ENCODE data around the gene DLK2.

Gene DLK2

DNA sequence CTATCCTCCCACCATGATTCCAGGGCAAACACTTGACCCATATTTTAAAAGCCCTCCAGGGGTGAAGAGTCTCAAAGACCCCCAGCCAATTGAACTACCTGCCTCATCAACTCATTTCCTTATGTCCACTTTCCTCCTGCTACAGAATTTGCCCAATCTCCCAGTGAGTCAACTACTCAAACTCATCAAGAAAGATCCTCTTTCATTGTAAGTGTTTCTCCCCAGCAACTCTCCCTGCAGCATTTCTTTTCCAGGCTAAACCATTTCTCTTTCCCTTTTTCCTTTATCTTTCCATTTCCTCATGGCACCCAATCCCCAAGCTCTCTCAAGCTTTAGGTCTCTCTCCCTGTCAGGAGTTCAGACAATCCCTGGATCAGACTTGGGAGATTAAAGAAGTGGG lies 1.5 kb downstream of the DLK2 start:
- no peak for DNase-seq (ENCODE audit: low read depth)

DNA sequence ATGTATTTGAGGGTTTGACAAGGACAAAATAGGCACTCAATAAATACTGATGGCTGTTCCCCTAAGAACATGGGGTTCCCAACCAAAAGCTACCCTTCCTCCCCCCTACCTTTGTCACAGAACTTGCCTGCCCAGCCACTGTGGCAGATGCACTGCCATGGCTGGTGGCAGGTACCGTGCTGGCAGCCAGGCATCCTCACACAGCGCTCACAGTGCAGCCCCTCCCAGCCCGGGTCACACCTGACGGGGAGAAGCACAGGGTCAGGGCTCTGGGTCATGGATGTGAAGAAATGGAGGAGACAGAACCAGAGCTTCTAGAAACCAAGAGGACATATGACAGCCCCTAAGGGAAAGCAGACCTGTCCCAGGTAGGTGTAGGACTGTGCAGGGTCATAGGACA lies 2.5 kb downstream of the DLK2 start:
- no peak for DNase-seq (ENCODE audit: low read depth)

DNA sequence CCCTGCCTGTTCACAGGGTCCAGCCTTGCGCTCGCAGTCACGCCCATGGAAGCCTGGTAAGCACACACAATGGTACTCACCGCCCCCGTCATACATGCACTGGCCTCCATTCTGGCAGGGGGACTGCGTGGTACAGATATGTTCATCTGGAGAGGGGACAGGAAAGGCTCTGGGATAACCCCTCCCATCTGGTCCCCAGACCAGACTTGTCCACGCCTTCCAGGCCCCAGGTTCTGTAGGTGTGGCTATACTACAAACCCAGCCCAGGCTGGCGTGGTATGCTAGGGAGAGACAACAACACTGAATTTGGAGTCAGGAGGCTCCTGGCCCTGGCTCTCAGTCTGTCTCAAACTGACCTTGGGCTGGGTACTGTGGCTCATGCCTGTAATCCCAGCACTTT lies 3.4 kb downstream of the DLK2 start:
- DNase-seq (ENCODE audit: low read depth): no peak

DNA sequence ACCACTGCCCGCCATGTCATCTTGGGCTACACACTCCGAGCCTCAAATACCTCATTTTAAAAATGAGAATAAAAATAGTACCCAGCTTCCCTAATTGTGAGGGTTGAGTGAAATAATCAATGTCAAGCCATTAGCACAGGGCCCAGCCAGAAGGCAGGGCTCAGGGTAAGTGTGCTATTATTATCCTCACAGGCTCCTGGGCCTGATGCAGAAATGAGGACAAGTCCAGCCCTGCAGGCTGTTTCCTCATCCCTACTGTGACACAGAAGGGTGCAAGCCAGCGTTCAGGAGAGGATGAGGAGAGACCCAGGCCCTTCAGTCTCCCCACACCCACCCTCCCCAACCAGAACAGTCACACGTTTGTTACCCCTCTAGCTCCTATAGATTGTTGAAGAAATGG lies 4.0 kb downstream of the DLK2 start:
- no peak for DNase-seq (ENCODE audit: low read depth)

DNA sequence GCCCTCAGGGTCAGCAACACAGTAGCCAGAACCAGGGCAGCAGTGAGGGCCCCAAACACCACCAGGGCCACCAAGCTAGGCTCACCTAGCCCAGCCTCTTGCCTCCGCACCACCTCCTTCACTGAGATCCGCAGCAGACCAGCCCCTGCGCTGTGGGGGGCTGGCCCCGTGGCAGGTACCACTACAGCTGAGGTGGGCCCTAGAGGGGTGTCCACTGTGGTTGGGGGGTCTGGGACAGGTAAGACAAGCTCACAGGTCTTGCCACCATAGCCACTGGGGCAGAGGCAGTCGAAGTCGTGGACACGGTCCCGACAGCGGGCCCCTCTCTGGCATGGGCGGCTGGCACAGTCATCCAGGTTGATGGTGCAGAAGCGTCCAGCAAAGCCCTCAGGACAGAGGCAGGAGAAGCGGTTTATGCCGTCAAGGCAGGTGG lies 4.6 kb downstream of the DLK2 start:
- no peak for DNase-seq (ENCODE audit: low read depth)

DNA sequence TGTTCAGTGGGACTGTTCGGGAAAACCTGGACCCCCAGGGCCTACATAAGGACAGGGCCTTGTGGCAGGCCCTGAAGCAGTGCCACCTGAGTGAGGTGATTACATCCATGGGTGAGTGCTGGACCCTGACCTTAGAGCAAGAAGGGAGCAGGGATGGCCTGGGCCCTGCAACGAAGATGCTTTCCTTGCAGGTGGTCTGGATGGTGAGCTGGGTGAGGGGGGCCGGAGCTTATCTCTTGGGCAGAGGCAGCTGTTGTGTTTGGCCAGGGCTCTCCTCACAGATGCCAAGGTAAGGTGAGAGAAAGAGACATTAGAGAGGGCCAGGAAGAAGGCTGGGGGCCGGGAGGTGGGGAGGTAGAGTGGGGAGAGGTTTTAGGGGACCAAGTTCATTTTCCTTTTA lies 6.4 kb downstream of the DLK2 start:
- DNase-seq (ENCODE audit: low read depth): no peak

DNA sequence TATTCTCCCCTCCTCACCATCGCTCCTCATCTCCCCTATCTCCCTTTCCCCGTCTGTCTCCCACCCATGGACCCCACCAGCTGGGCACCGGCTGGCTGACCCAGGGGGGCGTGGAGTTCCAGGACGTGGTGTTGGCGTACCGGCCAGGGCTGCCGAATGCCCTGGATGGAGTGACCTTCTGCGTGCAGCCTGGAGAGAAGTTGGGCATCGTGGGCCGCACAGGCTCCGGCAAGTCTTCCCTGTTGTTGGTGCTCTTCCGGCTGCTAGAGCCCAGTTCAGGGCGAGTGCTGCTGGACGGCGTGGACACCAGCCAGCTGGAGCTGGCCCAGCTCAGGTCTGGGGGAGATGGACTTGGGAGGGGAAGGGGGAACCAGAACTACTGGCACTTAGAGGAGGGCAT lies 7.7 kb downstream of the DLK2 start:
- no peak for DNase-seq (ENCODE audit: low read depth)

DNA sequence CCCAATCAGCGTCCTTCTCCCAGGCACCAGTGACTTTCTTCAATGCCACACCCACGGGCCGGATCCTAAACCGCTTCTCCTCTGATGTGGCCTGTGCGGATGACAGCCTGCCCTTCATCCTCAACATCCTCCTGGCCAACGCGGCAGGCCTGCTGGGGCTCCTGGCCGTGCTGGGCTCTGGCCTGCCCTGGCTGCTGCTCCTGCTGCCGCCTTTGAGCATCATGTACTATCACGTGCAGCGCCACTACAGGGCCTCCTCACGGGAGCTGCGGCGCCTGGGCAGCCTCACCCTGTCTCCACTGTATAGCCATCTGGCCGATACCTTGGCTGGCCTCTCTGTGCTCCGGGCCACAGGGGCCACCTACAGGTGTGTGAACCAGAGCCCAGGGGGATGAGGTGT lies 9.8 kb downstream of the DLK2 start:
- no peak for DNase-seq (ENCODE audit: low read depth)

DNA sequence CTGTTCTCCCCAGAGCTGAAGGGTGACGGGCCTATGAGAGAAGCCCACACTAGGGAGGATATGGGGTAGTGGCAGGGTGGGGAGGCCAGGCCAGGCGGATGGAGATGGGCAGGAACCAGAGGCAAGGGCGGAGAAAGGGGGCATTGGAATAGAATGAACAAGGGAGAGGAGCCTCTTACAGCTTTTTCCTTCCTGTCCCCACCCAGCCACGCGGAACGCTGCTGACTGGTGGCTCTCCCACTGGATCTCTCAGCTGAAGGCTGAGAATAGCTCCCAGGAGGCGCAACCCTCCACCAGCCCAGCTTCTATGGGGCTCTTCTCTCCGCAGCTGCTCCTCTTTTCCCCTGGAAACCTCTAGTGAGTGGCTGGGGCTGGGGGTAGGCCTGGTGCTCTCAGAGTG lies 10.8 kb downstream of the DLK2 start:
- no peak for DNase-seq (ENCODE audit: low read depth)

DNA sequence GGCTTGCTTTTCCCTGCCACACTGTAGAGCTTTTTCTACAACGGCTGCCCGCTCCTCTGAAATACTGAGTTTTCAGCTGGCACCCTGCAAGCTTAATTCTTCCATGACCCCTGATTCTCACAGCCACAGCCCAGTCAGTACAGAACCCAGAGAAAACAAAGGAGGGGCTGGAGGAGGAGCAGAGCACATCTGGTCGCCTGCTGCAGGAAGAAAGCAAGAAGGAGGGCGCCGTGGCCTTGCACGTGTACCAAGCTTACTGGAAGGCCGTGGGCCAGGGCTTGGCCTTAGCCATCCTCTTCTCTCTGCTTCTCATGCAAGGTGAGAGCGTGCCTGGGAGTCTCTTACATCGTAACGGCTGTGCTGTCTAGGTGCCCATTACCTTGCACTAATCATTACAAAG lies 11.3 kb downstream of the DLK2 start:
- no peak for DNase-seq (ENCODE audit: low read depth)

DNA sequence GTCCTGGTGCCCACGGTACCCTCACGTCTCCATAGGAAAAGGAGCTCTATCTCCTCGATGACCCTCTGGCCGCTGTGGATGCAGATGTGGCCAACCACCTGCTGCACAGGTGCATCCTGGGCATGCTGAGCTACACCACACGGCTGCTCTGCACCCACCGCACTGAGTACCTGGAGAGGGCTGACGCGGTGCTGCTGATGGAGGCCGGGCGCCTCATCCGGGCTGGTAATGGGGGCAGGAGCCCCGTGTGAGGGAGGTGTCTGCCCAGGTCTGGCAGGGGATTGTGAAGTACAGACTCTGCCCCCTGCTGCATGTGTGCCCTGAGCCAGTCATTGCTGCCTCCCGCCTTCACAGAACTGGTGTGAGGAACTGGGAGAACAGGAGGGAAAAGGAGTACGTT lies 12.4 kb downstream of the DLK2 start:
- no peak for DNase-seq (ENCODE audit: low read depth)

DNA sequence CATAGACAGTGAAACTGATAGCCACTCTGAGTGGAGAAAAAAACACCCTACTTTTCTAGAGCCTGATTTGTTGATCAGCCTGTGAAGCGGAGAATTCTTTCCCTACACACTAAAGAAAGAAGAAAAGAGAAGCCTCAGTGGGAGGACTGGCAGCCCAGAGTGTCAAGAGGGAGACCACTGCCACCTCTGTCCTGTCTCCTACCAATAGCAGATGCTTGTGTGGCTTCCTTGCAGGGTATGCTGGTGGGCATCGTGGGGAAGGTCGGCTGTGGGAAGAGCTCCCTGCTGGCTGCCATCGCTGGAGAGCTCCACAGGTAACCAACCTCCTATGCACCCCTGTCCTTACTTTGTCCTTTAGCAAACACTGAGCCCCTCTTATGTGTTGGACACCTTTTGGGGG lies 17.6 kb downstream of the DLK2 start:
- no peak for DNase-seq (ENCODE audit: low read depth)

DNA sequence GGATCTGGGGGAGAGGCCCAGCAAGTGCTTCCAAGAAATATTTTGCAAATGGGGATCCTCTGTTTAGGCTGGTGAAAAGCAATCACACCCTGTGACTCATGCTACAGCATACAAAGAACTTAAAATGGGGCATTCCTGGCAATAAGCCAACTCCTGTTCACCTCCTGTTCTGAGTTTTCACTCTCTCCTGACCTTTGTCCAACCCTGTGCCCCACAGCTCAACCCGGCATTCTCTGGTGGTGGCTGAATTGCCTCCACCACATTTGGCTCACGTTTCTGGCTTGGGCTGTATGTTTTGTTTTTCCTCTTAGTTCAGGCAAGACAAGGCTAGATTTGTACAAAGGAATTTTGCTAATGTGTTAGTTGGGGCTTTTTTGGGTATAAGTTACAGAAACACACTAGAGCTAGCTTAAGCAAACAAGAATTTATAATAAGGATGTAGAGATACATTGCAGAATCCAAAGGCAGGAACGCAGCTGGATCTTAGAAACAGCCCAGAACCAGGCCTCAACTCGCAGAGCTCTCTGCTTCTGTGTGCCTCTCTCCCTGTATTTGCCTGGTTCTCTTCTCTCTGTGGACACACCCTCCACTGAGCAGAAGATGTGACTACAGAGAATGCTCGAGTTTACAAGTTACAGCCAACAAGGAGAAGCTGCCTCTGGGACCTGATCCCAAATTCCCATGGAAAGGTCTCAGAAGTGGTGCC lies 18.6 kb downstream of the DLK2 start:
- peak; percentile 86 for DNase-seq (ENCODE audit: low read depth)

DNA sequence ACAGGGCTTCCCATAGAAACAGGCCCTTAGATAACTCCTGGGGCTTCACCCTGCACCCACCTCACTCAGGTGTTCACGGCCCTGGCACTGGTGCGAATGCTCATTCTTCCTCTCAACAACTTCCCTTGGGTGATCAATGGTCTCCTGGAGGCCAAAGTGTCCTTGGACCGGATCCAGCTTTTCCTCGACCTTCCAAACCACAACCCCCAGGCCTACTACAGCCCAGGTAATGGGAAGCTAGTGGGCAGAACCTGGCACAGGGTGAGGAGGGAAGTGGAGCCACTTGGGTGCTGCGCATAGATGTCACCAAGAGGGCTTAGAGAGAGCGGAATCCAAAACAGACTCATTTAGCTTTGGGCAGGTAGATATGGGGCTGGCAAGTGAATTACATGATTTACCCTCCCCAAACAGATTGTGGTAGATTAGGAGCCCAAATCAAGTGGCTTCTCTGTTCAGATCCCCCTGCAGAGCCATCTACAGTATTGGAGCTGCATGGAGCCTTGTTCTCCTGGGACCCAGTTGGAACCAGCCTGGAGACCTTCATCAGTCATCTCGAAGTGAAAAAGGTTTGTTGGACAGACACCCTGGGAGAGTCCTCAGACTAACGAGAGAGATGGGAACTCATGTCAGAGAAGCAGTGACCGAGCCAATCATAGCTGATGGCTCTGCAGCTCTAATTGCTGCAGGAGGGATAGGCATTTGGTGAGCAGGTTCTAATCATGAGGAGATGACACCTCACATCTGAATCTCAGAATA lies 19.5 kb downstream of the DLK2 start:
- no peak for DNase-seq (ENCODE audit: low read depth)

DNA sequence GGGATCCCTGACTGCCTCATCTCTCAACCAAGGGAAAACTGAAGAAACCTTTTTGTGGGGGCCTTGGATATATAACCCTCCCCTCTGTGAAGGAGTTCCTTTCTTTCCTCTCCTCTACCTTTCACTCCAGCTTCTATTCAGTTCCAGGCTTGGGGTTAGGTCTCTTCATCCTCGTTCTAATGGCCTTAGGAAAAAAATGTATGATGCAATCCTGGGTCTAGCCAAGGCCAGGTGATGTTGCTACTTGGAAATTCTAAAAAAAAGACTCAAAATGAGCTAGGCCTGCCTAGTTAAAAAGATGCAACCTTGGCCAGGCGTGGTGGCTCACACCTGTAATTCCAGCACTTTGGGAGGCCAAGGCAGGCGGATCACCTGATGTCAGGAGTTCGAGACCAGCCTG lies 20.4 kb downstream of the DLK2 start:
- DNase-seq (ENCODE audit: low read depth): no peak

DNA sequence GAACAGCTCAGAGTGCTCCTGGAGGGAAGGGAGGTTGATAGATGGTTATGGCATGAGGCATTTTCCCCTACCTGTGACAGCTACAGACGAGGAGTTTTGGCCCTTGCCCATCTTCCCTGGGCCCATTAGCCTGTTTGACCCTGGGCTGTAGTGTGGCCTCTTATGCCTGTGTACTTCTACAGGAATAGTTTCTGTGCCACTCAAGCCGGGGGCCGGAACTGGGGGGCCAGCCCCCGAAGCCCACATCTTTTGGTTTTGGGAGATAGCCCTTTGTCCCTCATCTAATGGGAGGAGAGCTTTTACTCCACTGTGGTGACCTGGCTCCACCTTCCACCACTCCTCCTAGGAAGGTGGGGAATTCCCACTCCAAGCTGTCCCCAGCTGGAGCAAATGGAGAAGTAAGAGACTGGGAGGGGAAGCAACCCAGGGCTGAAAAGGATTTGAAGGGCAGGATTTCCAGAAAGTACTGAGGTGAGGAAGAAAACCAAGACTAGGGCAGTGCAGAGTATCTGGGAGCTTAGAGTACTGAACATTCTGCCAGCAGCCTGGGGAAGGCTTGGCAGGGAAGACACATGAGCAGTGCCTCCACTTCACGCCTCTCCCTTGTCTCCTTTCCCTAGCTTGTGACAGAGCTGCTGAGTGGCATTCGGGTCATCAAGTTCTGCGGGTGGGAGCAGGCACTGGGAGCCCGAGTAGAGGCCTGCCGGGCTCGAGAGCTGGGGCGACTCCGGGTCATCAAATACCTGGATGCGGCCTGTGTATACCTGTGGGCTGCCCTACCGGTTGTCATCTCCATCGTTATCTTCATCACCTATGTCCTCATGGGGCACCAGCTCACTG lies 21.1 kb downstream of the DLK2 start:
- no peak for DNase-seq (ENCODE audit: low read depth)

DNA sequence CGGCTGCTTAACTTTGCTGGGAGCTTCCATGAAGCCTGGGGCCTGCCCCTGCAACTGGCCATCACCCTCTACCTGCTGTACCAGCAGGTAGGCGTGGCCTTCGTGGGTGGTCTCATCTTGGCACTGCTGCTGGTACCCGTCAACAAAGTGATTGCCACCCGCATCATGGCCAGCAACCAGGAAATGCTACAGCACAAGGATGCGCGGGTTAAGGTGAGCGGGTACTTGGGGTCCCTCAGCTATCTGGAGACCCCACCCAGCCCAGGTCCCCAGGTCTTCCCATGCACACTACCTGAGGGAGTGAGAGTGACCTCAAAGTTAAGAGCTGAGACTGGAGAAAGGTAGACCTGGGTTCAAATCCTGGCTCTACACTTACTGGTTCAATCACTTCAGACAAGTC lies 22.2 kb downstream of the DLK2 start:
- DNase-seq (ENCODE audit: low read depth): no peak

DNA sequence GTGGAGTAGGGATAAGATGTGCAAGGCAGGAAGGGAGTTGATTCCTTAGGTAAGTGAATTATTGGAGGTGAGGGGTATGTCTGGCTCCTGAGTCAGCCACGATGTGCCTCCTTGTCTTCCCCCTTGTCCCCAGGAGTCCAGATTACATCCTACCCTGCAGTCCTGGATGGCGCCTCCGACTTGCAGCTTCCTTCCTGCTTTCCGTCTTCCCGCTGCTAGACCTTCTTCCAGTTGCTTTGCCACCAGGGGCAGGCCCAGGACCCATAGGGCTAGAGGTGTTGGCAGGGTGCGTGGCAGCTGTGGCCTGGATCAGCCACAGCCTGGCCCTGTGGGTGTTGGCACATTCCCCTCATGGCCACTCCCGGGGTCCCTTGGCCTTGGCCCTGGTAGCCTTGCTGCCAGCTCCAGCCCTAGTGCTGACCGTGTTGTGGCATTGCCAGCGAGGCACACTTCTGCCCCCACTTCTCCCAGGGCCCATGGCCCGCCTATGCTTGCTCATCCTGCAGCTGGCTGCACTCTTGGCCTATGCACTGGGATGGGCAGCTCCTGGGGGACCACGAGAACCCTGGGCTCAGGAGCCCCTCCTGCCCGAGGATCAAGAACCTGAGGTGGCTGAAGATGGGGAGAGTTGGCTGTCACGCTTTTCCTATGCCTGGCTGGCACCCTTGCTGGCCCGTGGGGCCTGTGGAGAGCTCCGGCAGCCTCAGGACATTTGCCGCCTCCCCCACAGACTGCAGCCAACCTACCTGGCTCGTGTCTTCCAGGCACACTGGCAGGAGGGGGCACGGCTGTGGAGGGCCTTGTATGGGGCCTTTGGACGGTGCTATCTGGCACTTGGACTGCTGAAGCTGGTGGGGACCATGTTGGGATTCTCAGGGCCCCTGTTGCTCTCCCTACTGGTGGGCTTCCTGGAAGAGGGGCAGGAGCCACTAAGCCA lies 23.1 kb downstream of the DLK2 start:
- no peak for DNase-seq (ENCODE audit: low read depth)

DNA sequence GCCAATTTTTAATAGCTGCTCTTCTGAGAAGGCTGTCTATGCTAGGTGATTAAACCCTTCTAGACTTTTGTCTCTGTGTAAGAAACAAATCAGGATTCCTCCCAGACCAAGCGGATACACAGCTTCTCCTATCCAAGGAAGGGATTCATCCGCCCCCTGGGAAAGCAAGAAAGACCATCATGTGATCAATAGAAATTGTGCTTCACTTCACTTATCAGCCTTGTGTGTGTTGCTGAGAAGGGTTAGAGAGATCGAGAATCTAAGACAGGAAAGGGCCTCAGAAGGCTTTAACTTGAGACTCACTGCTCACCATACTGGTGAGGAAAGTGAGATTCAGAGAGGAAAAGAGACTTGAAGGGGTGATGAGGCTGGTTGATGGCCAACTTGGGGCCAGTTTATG lies 26.5 kb downstream of the DLK2 start:
- DNase-seq (ENCODE audit: low read depth): no peak

DNA sequence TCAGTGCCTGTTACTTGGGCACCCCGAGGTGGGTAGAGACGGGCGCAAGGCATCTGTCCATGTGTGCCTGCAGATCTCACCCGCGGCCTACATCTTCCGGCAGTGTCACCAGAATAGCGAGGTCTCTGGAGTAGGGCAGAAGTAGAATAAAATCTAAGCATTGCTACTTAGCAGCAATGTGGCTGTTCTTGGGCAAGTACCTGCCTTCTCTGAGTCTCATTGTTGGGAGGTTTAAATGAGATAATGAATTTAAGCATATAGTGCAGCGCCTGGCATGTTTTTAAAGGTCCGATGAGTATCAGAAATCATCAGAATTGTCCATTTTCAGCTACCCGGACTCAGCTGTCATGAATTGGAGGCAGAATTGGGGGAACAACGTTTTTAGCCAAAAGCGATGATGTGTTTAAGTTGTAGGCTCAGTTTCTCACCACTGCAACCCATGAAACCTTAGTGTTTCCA lies 27.2 kb downstream of the DLK2 start:
- DNase-seq (ENCODE audit: low read depth): no peak

DNA sequence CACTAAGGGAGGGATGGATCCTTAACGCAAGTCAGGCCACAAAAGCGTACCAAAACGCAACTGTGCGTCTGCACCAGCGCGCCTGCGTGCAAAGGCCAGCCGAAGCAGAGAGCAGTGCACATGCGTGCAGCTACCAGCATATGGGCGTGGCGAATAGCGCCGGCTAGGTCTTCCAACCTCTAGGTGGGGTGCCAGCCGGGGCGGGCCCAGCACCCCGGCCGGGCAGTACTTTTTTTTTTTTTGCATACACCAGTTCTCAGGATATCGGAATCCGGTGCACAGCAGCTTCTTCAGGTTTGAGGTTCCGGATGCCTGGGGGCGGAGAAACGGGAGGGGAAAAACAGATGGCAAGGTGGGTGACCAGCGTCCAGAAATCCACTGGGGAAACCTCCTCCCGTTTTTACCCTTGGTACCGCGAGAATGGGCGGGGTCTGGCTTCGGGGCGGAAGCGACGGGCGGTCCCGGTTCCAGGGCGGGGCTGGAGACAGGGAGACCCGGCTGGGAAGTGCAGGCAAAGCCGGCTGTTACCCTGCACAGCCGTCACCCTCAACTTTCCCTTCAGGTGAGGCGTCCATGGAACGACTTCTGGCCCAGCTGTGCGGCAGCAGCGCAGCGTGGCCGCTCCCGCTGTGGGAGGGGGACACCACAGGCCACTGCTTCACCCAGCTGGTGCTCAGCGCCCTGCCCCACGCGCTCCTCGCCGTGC lies 27.8 kb downstream of the DLK2 start, which contains the start of gene ABCC10:
ABCC10 (plus strand) TSS at position 136 of the 706 bp plus-strand sequence; CDS start at position 574, 438 bp downstream.
- DNase-seq (ENCODE audit: low read depth): peak; percentile 95

Measured in EH (cell line).